Breast epithelium (tissue), 3 donors: ENCODE data around the gene CIB4.

Experiments
- POLR2A ChIP-seq: fragments of 450-650 bp; IDR thresholded peaks from one replicate; pipeline ENCODE4 v1.6.1; 2016; ENCODE audit warnings: antibody characterized with exemption, mild to moderate bottlenecking, moderate library complexity
- TF ChIP-seq, protein P1 (sequence below), 3 donors: fragments of 450-650 bp; IDR thresholded peaks; one replicate each; pipeline ENCODE4 v1.5.1; 2016 to 2017; ENCODE audit warnings: antibody characterized with exemption in 3 of 3, mild to moderate bottlenecking in 3 of 3, moderate library complexity in 3 of 3

DNA sequence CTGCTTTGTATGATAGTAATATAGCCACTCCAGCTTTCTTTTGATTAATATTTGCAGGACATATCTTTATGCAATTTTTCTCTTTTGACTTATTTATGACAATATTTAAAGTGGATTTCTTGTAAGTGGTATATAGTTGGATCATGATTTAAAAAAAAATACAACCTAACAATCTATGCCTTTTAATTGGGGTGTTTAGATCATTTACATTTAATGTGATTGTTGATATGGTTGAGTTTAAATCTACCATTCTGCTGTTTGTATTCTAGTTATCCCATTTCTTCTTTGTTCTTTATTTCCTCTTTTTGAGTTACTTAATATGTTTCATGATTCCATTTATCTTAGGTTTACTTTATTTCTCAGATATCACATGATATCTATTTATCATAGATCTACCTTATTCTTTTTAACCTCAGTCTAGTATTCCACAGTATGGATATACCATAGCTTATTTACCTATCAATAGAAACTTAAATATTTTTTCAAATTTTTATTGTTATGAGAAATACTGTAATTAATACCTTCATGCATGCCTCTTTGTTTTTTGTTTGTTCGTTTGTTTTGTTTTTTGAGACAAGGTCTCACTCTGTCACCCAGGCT is 19.3 kb upstream of the CIB4 start:
- TF ChIP-seq, protein P1, sequence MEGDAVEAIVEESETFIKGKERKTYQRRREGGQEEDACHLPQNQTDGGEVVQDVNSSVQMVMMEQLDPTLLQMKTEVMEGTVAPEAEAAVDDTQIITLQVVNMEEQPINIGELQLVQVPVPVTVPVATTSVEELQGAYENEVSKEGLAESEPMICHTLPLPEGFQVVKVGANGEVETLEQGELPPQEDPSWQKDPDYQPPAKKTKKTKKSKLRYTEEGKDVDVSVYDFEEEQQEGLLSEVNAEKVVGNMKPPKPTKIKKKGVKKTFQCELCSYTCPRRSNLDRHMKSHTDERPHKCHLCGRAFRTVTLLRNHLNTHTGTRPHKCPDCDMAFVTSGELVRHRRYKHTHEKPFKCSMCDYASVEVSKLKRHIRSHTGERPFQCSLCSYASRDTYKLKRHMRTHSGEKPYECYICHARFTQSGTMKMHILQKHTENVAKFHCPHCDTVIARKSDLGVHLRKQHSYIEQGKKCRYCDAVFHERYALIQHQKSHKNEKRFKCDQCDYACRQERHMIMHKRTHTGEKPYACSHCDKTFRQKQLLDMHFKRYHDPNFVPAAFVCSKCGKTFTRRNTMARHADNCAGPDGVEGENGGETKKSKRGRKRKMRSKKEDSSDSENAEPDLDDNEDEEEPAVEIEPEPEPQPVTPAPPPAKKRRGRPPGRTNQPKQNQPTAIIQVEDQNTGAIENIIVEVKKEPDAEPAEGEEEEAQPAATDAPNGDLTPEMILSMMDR (IDR thresholded peaks at IDR 0.05), result no peak
- no peak for TF ChIP-seq POLR2A
